Embryonic facial prominence (tissue), 1 donor: ENCODE data around the gene REG4.

Experiments used
- DNase-seq: peaks from one replicate; pipeline ENCODE4 v3.0.0-alpha.2; 2016; ENCODE audit errors: extremely low spot score

Gene REG4

GRCh38 chr1:119779869-119780356 lies 31.3 kb downstream of the REG4 start:
- no peak for DNase-seq

DNA sequence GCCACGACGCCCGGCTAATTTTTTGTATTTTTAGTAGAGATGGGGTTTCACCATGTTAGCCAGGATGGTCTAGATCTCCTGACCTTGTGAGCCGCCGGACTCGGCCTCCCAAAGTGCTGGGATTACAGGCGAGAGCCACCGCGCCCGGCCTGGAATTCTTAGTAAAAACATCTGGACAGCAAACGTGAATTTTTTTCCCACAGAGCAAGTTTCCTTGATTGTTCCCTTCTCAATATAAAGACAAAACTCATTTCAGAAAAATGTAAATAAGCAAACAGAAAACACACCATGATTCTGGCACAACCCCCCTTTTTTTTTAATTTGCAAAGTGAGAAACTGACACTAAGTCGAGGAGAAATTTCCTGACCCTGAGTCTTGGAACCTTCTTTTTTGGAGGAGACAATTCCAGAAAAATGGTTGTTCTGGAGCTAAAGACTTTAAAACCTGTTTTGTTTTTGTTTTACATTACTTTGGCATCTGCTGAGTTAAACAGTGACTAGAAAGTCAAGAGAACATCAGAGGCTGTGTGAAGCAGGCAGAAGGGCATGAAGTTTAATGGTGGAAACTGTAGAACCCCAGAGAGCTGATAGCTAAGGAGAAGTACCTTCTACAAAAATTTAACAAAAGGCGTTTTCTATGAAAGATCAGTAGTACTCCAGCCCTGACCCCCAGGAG lies 32.2 kb downstream of the REG4 start:
- DNase-seq: no peak

- no peak for DNase-seq
These were observed 32.9 kb downstream of the REG4 start for GRCh38 chr1:119778359-119778758.

DNA sequence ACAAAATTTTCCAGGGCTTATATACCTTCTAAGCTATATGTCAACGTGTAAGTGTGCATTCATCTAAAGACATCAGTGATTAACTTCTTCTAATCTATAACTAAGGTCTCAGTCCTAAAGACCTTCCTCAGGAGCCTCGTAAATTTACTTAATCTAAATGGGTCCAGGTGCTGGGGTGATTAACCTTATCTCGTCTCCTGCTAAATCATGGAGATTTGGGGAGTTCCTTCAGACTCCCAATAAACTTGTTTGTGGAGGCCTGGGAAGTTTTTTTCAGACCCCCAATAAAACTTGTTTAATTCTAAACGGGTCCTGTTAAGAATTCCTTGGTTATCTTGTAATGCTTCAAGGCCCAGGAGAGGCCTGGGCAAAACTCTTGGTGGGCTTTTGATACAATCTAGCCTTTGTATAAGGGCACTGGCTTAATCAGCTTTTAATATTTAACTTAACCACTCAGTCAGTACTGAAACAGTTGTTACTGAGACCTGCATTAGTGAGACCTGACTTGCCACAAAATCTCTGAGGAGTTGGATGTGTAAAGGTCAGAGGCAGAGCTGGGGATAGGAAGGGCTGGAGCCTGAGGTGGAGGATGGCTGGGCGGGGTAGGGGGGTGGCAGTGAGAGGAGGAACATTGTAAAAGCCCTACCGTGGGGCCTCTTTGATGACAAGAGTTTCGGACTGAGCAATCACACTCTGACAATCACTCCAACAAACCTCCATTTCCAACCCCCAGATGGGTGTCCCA lies 36.3 kb downstream of the REG4 start:
- DNase-seq: no peak

GRCh38 chr1:119773711-119774241 lies 37.5 kb downstream of the REG4 start:
- no peak for DNase-seq

DNA sequence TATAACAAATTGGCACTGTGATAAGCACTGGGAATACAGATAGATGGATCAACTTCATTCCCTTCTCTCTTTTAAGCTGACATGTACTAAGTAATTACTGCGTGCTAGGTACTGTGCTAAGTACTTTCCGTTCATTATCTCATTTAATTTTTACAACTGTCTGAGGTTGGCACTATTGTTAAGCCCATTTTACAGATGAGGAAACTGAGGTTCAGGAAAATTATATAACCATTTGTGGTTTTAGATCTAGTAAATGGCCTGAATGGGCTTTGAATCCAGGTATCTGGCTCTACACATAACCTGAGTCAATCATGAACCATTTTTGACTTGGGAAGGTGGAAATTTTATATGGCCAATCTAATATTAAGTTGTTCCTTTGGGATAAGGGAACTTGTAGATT lies 39.0 kb downstream of the REG4 start:
- DNase-seq: no peak

- no peak for DNase-seq
These were observed 39.5 kb downstream of the REG4 start for GRCh38 chr1:119771770-119772169.

DNA sequence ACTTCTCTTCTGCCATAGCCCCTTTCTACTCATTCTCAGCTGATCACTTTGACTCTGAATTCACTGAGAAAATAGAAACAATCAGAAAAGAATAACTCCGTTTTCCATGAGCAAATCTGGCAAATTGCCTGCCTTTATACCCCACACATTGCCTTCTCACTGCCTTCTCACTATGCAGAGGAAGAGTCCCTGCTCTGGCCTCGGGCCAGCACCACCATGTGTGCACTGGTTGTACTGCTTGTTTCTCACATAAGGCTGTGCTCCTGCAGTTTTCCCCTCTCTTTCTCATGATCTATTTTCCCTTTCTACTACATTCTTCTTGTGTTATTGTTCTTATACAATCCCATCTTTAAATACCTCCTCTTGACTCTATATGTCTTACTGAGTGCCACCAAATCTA lies 40.2 kb downstream of the REG4 start:
- no peak for DNase-seq

DNA sequence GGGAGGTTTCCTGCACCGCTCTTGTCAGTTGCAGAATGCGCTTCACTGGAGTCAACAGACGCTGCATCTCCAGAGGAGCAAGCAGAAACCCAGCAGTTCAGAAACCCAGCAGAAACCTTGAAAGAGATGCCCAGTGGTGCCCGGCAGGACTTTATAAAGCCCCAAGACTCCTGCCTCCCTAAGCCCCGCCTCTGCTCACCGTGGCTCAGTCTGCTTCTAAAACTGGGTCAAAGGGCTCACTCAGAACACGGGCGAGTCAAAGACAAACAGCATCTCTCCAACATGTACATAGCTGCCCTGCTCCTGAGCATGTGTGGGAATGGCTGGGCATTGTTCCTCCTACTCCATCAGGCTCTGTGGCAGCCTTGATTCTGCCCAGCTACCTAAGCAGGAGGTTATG lies 42.5 kb downstream of the REG4 start, which contains the start of gene HMGCS2:
Gene HMGCS2 (minus strand): TSS at position 128 of the 400 bp plus-strand sequence. CDS start 61 bp downstream, at position 67.
- no peak for DNase-seq

DNA sequence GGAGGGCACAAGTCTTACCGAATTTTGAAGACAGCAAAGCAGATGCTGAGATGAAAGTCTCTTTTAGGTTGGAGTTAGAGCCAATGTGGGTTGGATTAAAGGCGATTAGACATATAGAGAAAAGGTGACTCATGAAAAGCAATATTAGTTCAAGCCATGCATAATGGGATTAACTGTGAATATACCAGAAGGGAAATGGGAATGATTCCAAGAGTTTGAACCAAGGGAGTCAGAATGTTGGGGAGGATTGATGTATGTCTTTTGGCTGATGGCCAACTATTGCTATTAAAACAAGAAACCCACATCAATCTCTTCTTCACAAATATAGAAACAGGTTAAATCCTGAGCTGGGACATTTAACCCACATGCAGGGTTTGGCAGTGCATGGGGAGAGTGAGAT lies 43.8 kb downstream of the REG4 start:
- DNase-seq: no peak

DNA sequence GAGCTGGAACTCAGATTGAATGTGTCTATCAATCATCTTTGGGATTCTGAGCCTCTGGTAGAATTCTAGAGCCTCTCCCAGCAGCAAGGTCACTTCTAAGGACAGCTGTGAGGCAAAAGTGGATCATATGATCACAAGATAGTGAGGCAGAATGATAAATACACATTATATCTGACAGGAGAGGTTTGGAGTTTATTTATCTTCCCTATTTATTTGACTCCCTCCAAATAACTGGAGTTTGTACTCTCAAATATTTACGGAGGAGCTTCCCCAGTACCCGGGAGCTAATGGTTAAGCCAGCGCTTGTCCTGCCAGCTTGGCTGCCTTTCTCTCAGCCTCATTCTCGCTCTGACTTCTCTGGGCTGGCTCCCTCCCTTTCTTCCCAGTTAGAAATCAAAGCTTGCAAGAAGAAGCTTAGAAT lies 44.9 kb downstream of the REG4 start:
- no peak for DNase-seq

DNA sequence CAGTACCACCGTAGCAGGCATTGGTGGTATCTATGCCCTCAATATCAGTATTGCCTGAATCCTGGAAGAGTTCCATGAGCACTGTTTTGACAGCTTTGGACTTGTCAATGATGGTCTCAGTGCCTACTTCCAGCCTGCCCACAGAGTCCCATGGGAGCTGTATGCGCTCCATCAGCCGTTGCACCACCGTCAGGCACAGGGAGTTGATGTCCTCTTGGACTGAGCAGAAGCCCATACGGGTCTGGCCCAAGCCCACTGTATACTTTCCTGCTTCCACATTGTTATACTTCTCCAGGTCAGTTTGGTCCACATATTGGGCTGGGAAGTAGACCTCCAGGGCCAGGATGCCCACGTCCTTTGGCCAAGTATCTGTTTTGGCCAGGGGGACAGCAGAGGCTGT lies 47.0 kb downstream of the REG4 start:
- no peak for DNase-seq

DNA sequence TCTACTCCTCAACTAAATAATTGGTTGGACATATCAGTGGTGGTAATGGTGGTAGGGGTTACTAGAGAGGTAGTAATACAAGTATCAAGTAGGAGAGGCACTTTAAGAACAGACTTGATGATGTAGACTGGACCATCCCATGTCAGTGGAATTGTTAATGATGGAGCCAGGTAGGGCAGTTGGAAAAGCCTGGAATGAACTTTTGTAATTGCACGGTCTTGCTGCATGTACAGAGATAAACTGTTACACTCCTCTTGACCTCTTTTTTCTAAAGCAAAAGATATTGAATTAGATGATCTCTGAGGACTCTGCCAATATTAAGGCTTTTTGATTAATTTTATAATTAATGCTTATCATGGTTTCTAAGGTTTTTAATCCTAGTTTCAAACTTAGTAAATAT lies 48.3 kb downstream of the REG4 start:
- no peak for DNase-seq

GRCh38 chr1:119762409-119762808 lies 48.9 kb downstream of the REG4 start:
- no peak for DNase-seq

- DNase-seq: no peak
These were observed 52.7 kb downstream of the REG4 start for GRCh38 chr1:119758584-119758983.

DNA sequence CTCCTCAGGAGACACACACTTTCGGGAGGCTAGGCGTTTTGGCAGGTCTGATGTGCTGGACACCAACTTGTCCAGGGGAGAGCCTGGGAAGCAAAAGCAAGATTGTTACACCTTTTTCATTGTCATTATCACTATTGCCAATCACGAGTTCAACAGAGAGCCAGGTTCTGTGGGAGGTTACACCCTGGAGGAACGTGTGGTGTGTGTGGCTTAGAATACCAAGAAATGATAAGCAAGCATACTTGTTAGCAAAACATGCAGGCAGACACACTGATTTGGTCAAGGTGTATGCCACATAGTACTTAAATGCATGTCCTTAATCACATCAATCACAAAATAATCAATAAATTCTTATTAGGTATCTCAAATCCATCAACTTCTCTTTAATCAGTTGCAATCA lies 58.7 kb downstream of the REG4 start:
- no peak for DNase-seq

DNA sequence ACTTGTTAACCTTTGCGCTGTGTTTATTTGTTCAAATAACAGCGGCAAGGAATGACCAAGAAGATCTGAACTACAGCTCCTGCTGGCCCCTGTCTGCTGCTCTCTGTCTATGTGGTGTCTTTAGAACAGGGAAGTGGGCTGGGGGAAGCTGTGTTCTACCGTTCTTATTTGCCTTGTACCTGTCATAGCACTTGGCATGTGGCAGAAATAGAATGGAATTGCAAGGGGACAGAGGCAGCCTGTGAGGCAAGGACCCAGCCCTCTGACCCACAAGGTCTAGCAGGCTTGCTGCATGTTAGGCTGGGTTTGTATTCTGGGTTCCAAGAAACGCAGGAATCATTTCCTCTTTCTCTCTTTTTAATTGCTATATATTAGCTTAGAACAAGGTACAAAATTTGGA lies 63.2 kb downstream of the REG4 start:
- DNase-seq: no peak

DNA sequence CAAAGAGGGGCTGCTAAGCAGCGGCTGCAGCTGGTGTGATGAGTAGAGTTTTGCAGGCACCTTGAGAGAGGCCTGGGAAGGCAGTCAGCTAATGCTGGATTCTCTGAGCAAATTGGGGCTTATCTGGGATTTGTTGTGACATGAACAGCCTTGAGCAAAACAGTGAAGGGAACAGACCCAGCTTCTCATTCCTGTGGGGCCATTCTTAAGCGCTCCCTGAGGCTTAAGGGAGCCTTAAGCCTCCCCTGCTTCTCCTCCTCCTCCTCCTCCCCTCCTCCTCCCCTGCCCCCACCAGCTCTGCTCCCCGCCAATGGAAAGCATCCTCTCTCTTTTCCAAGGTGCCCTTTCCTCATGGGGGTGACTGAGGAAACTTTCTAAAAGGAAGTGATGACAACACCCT lies 63.8 kb downstream of the REG4 start:
- DNase-seq: no peak

DNA sequence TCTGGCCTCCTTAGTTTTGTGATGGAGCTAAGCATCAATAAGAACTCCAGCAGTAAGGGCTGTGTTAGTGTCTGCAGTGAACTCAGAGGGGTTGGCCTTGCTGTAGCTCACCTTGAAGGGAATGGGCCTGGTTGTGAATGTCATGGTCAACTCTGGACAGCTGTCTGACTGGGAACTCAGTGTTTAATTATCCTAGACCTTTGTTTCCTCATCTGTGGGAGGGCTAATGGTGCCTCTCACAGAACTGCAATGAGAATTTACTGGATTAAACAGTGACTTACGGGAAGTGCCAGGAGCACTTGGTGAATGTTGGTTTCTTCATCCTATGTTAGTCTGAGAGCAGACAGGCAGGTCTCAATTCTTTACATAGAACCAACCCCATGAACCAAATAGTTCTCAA lies 66.2 kb downstream of the REG4 start:
- no peak for DNase-seq

GRCh38 chr1:119744598-119744942 lies 66.7 kb downstream of the REG4 start:
- DNase-seq: no peak
